ENCODE data around the gene WBP1L. TPM values are rescaled to one million over a fixed set of nuclear protein-coding genes. Genes with fewer than 3 reads are reported as not detected.
"Not testable (repeated sequence)": the region's sequence is repeated elsewhere in the genome, so short reads cannot be mapped to it uniquely, and the experiment has no call there.

WBP1L gene
- polyA plus RNA-seq, 3 donors = 13.4 to 64.1 (median 36.3) TPM

GRCh38 chr10:102815790-102816549, 72.2 kb downstream of the WBP1L start:
- WGBS, 3 donors = 38 to 76% (median 44%) methylated on average over 12 of the region's 12 CpGs
- peak overlapping the region; percentile 71 for H3K27ac ChIP-seq (ENCODE audit: low read depth, low read length)

GRCh38 chr10:102817175-102817574, 73.4 kb downstream of the WBP1L start:
- WGBS, 3 donors = 96 to 100% (median 96%) methylated on average over 4 of the region's 4 CpGs
- no peak overlapping the region for H3K27ac ChIP-seq (ENCODE audit: low read depth, low read length)

GRCh38 chr10:102819054-102819453, 75.3 kb downstream of the WBP1L start:
- no peak overlapping the region for H3K27ac ChIP-seq (ENCODE audit: low read depth, low read length)
- 45 to 56% (median 47%) methylated on average over 6 of the region's 6 CpGs for WGBS, 3 donors

DNA sequence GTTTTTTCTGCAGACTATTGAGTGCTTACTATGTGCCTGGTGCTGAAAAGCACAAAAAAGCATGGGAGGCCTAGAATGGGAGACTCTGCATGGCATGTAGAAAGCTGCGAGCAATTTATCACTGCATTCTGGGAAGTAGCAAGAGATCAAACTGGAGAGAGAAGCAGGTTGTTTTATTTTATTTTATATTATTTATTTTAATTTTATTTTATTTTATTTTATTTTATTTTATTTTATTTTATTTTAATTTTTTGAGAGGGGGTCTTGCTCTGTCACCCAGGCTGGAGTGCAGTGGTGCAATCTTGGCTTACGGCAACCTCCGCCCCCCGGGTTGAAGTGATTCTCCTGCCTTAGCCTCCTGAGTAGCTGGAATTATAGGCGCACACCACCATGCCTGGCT, 76.3 kb downstream of the WBP1L start:
- not testable (repeated sequence) for H3K27ac ChIP-seq (ENCODE audit: low read depth, low read length)
- 95 to 97% (median 97%) methylated on average over 5 of the region's 5 CpGs for WGBS, 3 donors

GRCh38 chr10:102822222-102822621, 78.5 kb downstream of the WBP1L start:
- 87 to 93% (median 91%) methylated on average over 12 of the region's 12 CpGs for WGBS, 3 donors
- H3K27ac ChIP-seq (ENCODE audit: low read depth, low read length) = no peak overlapping the region

DNA sequence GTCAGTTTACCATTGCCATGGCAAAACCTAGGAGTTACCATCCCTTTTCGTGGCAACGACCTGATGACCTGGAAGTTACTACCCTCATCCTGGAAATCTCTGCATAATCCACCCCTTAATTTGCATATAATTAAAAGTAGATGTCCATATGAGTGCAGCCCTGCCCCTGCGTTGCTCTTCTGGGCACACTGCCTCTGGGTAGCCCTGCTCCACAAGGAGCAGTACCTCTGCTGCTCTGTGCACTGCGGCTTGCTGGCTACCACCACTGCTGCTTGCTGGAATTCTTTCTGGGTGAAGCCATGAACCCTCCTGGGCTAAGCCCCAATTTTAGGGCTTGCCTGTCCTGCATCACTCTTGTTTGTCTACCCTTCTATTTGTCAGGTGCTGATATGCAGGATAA, 80.9 kb downstream of the WBP1L start:
- WGBS, 3 donors = 90 to 95% (median 94%) methylated on average over 4 of the region's 4 CpGs
- H3K27ac ChIP-seq (ENCODE audit: low read depth, low read length) = no peak overlapping the region

GRCh38 chr10:102826148-102826796, 82.5 kb downstream of the WBP1L start:
- 87 to 93% (median 93%) methylated on average over 9 of the region's 9 CpGs for WGBS, 3 donors
- no peak overlapping the region for H3K27ac ChIP-seq (ENCODE audit: low read depth, low read length)

DNA sequence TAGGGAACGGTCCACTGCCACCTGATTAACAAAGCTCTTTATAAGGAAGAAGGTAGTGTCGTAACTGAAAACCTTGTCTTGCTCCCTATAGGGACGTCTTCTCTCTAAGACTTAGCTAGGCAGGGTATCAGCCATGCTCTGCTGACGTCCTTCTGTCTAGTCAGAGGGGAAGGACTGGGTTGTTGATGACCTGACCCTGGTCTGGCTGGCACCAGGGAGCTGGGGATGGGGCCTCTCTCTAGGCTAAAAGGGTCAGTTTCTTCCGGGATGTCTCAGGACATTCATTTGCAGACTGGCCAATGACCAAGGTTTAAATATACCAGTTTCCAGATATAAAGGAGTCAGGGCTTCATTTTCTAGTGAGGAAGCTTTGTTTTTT, 83.8 kb downstream of the WBP1L start:
- no peak overlapping the region for H3K27ac ChIP-seq (ENCODE audit: low read depth, low read length)
- 74 to 83% (median 82%) methylated on average over 5 of the region's 5 CpGs for whole genome bisulfite sequencing, 3 donors

GRCh38 chr10:102831322-102832071, 87.7 kb downstream of the WBP1L start:
- no peak overlapping the region for H3K27ac ChIP-seq (ENCODE audit: low read depth, low read length)
- 65 to 80% (median 78%) methylated on average over 16 of the region's 16 CpGs for WGBS, 3 donors

GRCh38 chr10:102832248-102832647, 88.5 kb downstream of the WBP1L start:
- 81 to 90% (median 86%) methylated on average over 14 of the region's 14 CpGs for WGBS, 3 donors
- no peak overlapping the region for H3K27ac ChIP-seq (ENCODE audit: low read depth, low read length)

GRCh38 chr10:102832987-102833386, 89.2 kb downstream of the WBP1L start:
- H3K27ac ChIP-seq (ENCODE audit: low read depth, low read length) = no peak overlapping the region
- WGBS, 3 donors = 82 to 91% (median 90%) methylated on average over 4 of the region's 4 CpGs

- H3K27ac ChIP-seq (ENCODE audit: low read depth, low read length) = no peak overlapping the region
- 54 to 64% (median 64%) methylated on average over 9 of the region's 9 CpGs for WGBS, 3 donors
Observed at GRCh38 chr10:102834143-102834542, 90.4 kb downstream of the WBP1L start.

DNA sequence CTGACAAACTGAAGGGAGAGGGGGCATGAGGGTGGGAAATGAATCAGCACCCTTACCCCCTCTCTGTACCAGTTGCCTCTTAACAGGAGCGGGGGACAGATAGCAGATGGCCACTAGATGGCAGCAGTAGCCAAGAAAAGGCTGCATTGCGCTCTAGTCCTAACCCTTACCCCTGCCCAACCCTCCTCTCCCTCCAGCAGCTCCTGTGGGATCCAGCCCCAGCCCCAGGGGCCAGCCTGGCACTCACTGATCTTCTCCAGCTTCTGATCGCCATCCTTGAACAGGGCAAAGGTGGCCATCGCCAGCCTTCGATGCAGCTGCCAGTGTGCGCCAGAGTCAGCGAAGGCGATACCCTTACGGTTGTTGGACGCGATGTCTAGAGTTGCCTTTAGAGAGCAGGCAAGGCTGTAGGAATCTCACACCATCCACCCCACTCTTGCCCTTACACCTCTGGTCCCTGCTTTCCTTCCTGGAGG, 91.3 kb downstream of the WBP1L start:
- no peak overlapping the region for H3K27ac ChIP-seq (ENCODE audit: low read depth, low read length)
- 59 to 66% (median 63%) methylated on average over 11 of the region's 11 CpGs for WGBS, 3 donors

- 27 to 60% (median 59%) methylated on average over 5 of the region's 5 CpGs for WGBS, 3 donors
- no peak within 1 kb of the TSS for H3K27ac ChIP-seq (ENCODE audit: low read depth, low read length)
Observed at GRCh38 chr10:102837230-102837721, 93.5 kb downstream of the WBP1L start, which contains the start of gene CYP17A1. TSS of gene CYP17A1 (minus strand) at chr10:102837413. CDS start at chr10:102837361, 52 bp downstream.

DNA sequence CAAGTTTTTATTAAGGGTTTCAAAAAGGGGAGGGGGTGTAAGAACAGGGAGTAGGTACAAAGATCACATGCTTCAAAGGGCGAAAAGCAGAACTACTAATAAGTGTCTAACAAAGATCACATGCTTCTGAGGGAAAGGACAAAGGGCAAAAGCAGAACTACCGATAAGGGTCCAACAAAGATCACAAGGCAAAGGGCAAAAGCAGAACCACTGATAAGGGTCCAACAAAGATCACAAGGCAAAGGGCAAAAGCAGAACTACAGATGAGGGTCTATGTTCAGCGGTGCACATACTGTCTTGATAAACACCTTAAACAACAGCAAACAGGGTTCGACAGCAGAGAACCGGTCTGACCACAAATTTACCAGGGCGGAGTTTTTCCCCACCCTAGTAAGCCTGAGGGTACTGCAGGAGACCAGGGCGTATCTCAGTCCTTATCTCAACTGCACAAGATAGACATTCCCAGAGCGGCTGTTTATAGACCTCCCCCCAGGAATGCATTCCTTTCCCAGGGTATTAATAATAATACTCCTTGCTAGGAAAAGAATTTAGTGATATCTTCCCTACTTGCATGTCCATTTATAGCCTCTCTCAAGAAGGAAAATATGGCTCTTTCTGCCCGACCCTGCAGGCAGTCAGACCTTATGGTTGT, 94.7 kb downstream of the WBP1L start:
- H3K27ac ChIP-seq (ENCODE audit: low read depth, low read length) = not testable (repeated sequence)
- WGBS, 3 donors = 83 to 88% (median 86%) methylated on average over 9 of the region's 9 CpGs

DNA sequence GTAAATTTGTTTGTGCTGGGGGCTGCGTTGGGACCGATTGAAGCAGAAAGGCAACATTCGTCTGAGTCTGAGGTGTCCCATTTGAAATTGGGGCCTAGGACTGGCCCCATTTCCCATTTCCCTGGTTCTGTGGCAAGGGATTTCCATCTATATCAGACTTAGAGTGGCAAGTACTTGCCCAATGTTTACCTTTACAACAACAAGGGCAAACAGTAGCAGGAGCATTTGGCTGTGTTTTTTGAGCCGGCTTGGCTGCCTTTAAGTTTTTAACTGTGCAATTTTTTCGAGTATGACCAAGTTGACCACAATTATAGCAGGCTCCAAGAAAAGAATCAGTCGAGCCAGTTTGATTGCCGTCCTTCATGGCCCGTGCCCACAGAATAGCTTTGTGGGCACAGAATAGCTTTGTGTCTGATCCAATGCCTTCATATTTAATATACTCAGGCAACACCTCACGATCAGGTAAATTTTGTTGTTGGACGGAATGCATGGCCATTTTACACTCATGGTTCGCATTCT, 98.1 kb downstream of the WBP1L start:
- 70 to 88% (median 79%) methylated on average over 11 of the region's 11 CpGs for WGBS, 3 donors

GRCh38 chr10:102843139-102843538, 99.4 kb downstream of the WBP1L start:
- not testable (repeated sequence) for H3K27ac ChIP-seq (ENCODE audit: low read depth, low read length)
- WGBS, 3 donors = 48 to 71% (median 68%) methylated on average over 8 of the region's 8 CpGs

More for the DNA sequence above, 98.1 kb downstream of the WBP1L start:
- no peak overlapping the region for H3K27ac ChIP-seq (ENCODE audit: low read depth, low read length)

DNA sequence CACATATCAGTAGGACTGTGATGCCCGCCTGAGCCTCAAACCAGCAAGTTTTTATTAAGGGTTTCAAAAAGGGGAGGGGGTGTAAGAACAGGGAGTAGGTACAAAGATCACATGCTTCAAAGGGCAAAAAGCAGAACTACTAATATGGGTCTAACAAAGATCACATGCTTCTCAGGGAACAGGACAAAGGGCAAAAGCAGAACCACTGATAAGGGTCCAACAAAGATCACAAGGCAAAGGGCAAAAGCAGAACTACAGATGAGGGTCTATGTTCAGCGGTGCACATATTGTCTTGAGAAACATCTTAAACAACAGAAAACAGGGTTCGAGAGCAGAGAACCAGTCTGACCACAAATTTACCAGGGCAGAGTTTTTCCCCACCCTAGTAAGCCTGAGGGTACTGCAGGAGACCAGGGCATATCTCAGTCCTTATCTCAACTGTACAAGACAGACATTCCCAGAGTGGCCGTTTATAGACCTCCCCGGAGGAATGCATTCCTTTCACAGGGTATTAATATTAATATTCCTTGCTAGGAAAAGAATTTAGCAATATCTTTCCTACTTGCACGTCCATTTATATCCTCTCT, 100.5 kb downstream of the WBP1L start:
- not testable (repeated sequence) for H3K27ac ChIP-seq (ENCODE audit: low read depth, low read length)
- 85 to 89% (median 86%) methylated on average over 6 of the region's 6 CpGs for WGBS, 3 donors

Data from adipose tissue (tissue), 3 donors.